ENCODE measurements around the gene TCF3.

DNA sequence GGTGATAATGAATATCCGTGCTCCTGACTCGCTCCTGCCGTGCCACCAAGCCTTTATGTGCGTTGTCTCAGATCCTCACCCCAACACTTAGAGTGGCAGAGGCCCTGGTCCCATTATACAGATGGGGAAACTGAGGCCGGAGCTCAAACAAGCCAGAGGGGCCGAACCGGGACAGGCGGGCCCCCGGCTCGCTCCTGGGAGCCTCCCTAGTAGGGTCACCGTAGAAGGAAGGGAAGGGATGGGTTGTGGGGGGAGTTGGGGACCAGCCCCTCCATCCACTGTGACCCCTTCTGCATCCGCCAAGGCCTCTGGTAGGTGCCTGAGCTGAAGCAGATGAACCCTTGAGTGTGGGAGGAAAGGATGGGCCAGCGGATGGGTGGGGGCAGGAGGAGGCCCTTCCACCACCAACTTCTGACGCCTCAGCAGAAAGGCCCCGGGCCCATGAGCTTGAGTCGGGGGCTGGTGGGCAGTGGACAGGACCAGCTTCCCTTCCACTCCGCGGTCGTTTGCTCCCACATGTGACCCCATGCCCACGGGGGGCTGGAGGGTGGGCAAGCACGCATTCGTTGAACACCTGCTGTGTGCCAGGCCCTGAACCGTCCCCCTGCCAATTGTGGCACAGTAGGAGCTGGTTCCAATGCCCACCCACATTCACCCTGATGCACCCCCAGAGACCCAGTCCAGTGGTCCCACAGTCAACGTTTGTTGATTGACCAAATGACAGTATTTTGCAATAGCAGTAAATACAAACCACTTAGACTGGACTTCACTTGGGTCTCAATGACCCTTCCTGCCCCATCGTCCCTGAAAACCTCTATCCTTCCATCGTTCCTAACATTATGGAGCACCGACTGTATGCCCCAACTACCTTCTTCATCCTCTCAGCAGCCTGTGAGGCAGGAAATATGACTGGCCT, 24.2 kb upstream of the TCF3 start:
- TF ChIP-seq POLR2A (IDR thresholded peaks at IDR 0.05; ENCODE audit: low read depth, low read length) (no peak), POLR2AphosphoS5 (IDR thresholded peaks at IDR 0.05; ENCODE audit: low read depth, low read length) (no peak)
